Breast epithelium (tissue), 4 donors: ENCODE results near the gene ZGPAT. TPM values are rescaled to one million over a fixed set of nuclear protein-coding genes. Genes with fewer than 3 reads are reported as not detected.

Source experiments
- DNase-seq, 2 donors: peaks; one replicate each; pipeline ENCODE4 v3.0.0-alpha.2; 2019; ENCODE audit warnings: low spot score in 2 of 2
- H3K27ac ChIP-seq, 2 donors: fragments of 200-600 bp; sonication (generic) in 1 of 2; one replicate each; pipeline ENCODE4 v1.5.1; 2016 to 2019; ENCODE audit warnings: mild to moderate bottlenecking in 1 of 2
- H3K27me3 ChIP-seq, 2 donors: fragments of 200-600 bp; sonication (generic) in 1 of 2; one replicate each; pipeline versions ENCODE4 v1.5.1 to v1.6.0; 2017 to 2019; ENCODE audit warnings: control low read depth in 1 of 2, mild to moderate bottlenecking in 1 of 2
- H3K36me3 ChIP-seq: fragments of 200-600 bp; one replicate; pipeline ENCODE4 v1.5.1; 2019
- H3K4me1 ChIP-seq, 2 donors: fragments of 200-600 bp; sonication (generic); one replicate each; pipeline ENCODE4 v1.5.1; 2016 to 2019; ENCODE audit warnings: control low read depth in 1 of 2
- H3K4me3 ChIP-seq, 3 donors: fragments of 200-600 bp; sonication (generic); 1 replicate in 2 of 3; 2 replicates in 1 of 3; pipeline ENCODE4 v1.5.1; 2016 to 2019; ENCODE audit warnings: mild to moderate bottlenecking in 3 of 3, moderate library complexity in 2 of 3
- H3K9me3 ChIP-seq, 2 donors: fragments of 200-600 bp; sonication (generic) in 1 of 2; one replicate each; pipeline ENCODE4 v1.5.1; 2016 to 2019; ENCODE audit warnings: control low read depth in 1 of 2
- CTCF ChIP-seq, 3 donors: fragments of 450-650 bp; IDR thresholded peaks; one replicate each; pipeline ENCODE4 v1.5.1; 2016 to 2017; ENCODE audit warnings: antibody characterized with exemption in 3 of 3, mild to moderate bottlenecking in 3 of 3, moderate library complexity in 3 of 3
- POLR2A ChIP-seq: fragments of 450-650 bp; IDR thresholded peaks from one replicate; pipeline ENCODE4 v1.6.1; 2016; ENCODE audit warnings: antibody characterized with exemption, mild to moderate bottlenecking, moderate library complexity
- POLR2AphosphoS5 ChIP-seq, 3 donors: sonication (generic); formaldehyde crosslinking; IDR thresholded peaks; one replicate each; pipeline ENCODE4 v1.6.1; 2017; ENCODE audit warnings: antibody characterized with exemption in 3 of 3
- intact Hi-C: fragments of 100-400 bp; cut with DNase I; formaldehyde crosslinking; loops from one replicate; pipeline ENCODE4 v1.15.1; 2023; ENCODE audit warnings: low total_unique reads
- total RNA-seq, 3 donors: library from RNA; depleted of rRNA; stranded (reverse); fragments of >200 nt; gene quantifications; one replicate each; pipeline ENCODE4 v1.1.0, GENCODE V29; 2016

Gene ZGPAT
- total RNA-seq, 3 donors from 2014 or later, result 17.6 to 26.9 (median 24.9) TPM

GRCh38 chr20:63702036-63702665 lies 5.7 kb upstream of the ZGPAT start:
- TF ChIP-seq POLR2A (no peak), POLR2AphosphoS5 (IDR thresholded peaks at IDR 0.05) (no peak), CTCF (IDR thresholded peaks at IDR 0.05) (no peak)
- Histone ChIP-seq H3K9me3 (no peaks in the 10 kb centered on the region), H3K36me3 (peaks cover 7% of the 10 kb centered on the region), H3K4me1 (peaks cover 16 to 17% of the 10 kb centered on the region in 2 donors), H3K27ac (no peak overlapping the region), H3K4me3 (no peak overlapping the region), H3K27me3 (no peaks in the 10 kb centered on the region)
- no peak for DNase-seq
- intact Hi-C loops, result no loop called here

GRCh38 chr20:63702751-63703470 lies 4.9 kb upstream of the ZGPAT start:
- H3K4me3 ChIP-seq, result no peak overlapping the region
- no peaks in the 10 kb centered on the region for H3K9me3 ChIP-seq
- intact Hi-C loops, result no loop called here
- no peak for DNase-seq
- TF ChIP-seq CTCF (IDR thresholded peaks at IDR 0.05), result no peak
- TF ChIP-seq POLR2AphosphoS5 (IDR thresholded peaks at IDR 0.05), result no peak
- TF ChIP-seq POLR2A, result no peak
- no peaks in the 10 kb centered on the region for H3K27me3 ChIP-seq
- H3K36me3 ChIP-seq, result peaks cover 7% of the 10 kb centered on the region
- peaks cover 13 to 14% of the 10 kb centered on the region in 2 donors for H3K4me1 ChIP-seq
- H3K27ac ChIP-seq, result no peak overlapping the region

GRCh38 chr20:63703471-63703975 lies 4.3 kb upstream of the ZGPAT start:
- TF ChIP-seq POLR2AphosphoS5 (IDR thresholded peaks at IDR 0.05), result no peak
- TF ChIP-seq CTCF (IDR thresholded peaks at IDR 0.05), result no peak
- TF ChIP-seq POLR2A, result no peak
- DNase-seq, result no peak
- H3K27ac ChIP-seq, result no peak overlapping the region
- H3K36me3 ChIP-seq, result peaks cover 7% of the 10 kb centered on the region
- intact Hi-C loops, result no loop called here
- H3K27me3 ChIP-seq, result no peaks in the 10 kb centered on the region
- H3K9me3 ChIP-seq, result no peaks in the 10 kb centered on the region
- H3K4me1 ChIP-seq, result peaks cover 10 to 13% of the 10 kb centered on the region in 2 donors
- no peak overlapping the region for H3K4me3 ChIP-seq

- H3K27me3 ChIP-seq, result no peaks in the 10 kb centered on the region
- H3K27ac ChIP-seq, result no peak overlapping the region
- H3K4me3 ChIP-seq, result no peak overlapping the region
- H3K4me1 ChIP-seq, result peaks cover 10 to 13% of the 10 kb centered on the region in 2 donors
- intact Hi-C loops, result loop anchor here (2.0 kb wide), 1 partner anchor 17 kb away; no protein-coding TSS in a partner anchor
- no peak for DNase-seq
- TF ChIP-seq CTCF (IDR thresholded peaks at IDR 0.05), result no peak
- TF ChIP-seq POLR2A, result no peak
- TF ChIP-seq POLR2AphosphoS5 (IDR thresholded peaks at IDR 0.05), result no peak
- H3K36me3 ChIP-seq, result peaks cover 7% of the 10 kb centered on the region
- H3K9me3 ChIP-seq, result no peaks in the 10 kb centered on the region
Observed at GRCh38 chr20:63703976-63704748, 3.7 kb upstream of the ZGPAT start.
